OCI-LY7 (cell line): ENCODE results near the gene TRIM7. TPM values are rescaled to one million over a fixed set of nuclear protein-coding genes. Genes with fewer than 3 reads are reported as not detected.
A peak's percentile ranks its signal among the peaks of the same experiment; 100 is the strongest.

ENCODE experiments used
- BruUV-seq: library from RNA; stranded (reverse); fragments of 400-500 nt; replicated peaks from 2 replicates; lab custom pipeline; 2021; lab: Mats Ljungman, UMichigan
- CTCF ChIA-PET: fragments of 300-600 bp; sonication (Branson Sonifier 250); formaldehyde crosslinking; loops from one replicate; lab custom pipeline; 2022; ENCODE audit warnings: antibody characterized with exemption; ENCODE audit not compliant: unreplicated experiment; lab: Charles Lee
- POLR2A ChIA-PET: fragments of 300-600 bp; sonication (Branson Sonifier 250); formaldehyde crosslinking; loops from one replicate; lab custom pipeline; 2022; ENCODE audit warnings: antibody characterized with exemption; lab: Charles Lee
- DNase-seq: peaks from one replicate; pipeline ENCODE4 v3.0.0-alpha.2; 2015; ENCODE audit warnings: low spot score
- H2AFZ ChIP-seq: fragments of 200-600 bp; sonication (generic), shearing (Covaris generic); 2 replicates; pipeline ENCODE4 v1.6.1; 2014; ENCODE audit warnings: mild to moderate bottlenecking, antibody characterized with exemption, low read length, moderate library complexity
- H3K27ac ChIP-seq: fragments of 200-600 bp; sonication (generic); 2 replicates; pipeline ENCODE4 v1.5.1; 2014; ENCODE audit warnings: mixed run types, low read depth, mild to moderate bottlenecking, moderate library complexity, low read length, inconsistent platforms; ENCODE audit not compliant: poor library complexity, severe bottlenecking
- H3K36me3 ChIP-seq: fragments of 200-600 bp; sonication (generic); 2 replicates; pipeline ENCODE4 v1.6.1; 2014; ENCODE audit warnings: mild to moderate bottlenecking, antibody characterized with exemption, low read length, moderate library complexity, mixed read lengths; ENCODE audit not compliant: insufficient read depth
- H3K4me1 ChIP-seq: fragments of 200-600 bp; sonication (generic); 2 replicates; pipeline ENCODE4 v1.5.1; 2014; ENCODE audit warnings: mild to moderate bottlenecking, low read length; ENCODE audit not compliant: insufficient read depth, poor library complexity, severe bottlenecking
- H3K4me2 ChIP-seq: fragments of 200-600 bp; sonication (generic); 2 replicates; pipeline ENCODE4 v1.6.1; 2014; ENCODE audit warnings: mild to moderate bottlenecking, low read length
- H3K4me3 ChIP-seq: fragments of 200-600 bp; sonication (generic); 2 replicates; pipeline ENCODE4 v1.5.1; 2014; ENCODE audit warnings: mild to moderate bottlenecking, low read depth, low read length; ENCODE audit not compliant: poor library complexity, severe bottlenecking
- H3K79me2 ChIP-seq: fragments of 200-600 bp; sonication (generic); 2 replicates; pipeline ENCODE4 v1.6.1; 2016; ENCODE audit warnings: low read depth, mild to moderate bottlenecking, low read length, moderate library complexity, mixed read lengths; ENCODE audit not compliant: insufficient read depth
- H3K9me2 ChIP-seq: fragments of 200-600 bp; sonication (generic); 2 replicates; pipeline ENCODE4 v1.6.1; 2016; ENCODE audit warnings: mild to moderate bottlenecking, low read length, mixed read lengths; ENCODE audit not compliant: insufficient read depth
- H3K9me3 ChIP-seq: fragments of 200-600 bp; sonication (generic); 2 replicates; pipeline ENCODE4 v1.6.1; 2014; ENCODE audit warnings: mild to moderate bottlenecking, mixed run types, low read length, mixed read lengths
- H4K20me1 ChIP-seq: fragments of 200-600 bp; sonication (generic); 2 replicates; pipeline ENCODE4 v1.6.1; 2014; ENCODE audit warnings: mild to moderate bottlenecking, antibody characterized with exemption, low read length, moderate library complexity, mixed read lengths; ENCODE audit not compliant: insufficient read depth
- EZH2phosphoT487 ChIP-seq: fragments of 200-600 bp; sonication (generic); IDR thresholded peaks from 2 replicates; pipeline ENCODE4 v1.6.1; 2018; ENCODE audit warnings: low read depth, borderline replicate concordance, mild to moderate bottlenecking, mixed run types, antibody characterized with exemption, low read length, moderate library complexity, mixed read lengths
- intact Hi-C: fragments of 100-400 bp; cut with micrococcal nuclease; formaldehyde crosslinking; loops from one replicate; pipeline ENCODE4 v1.10.0; 2022; ENCODE audit not compliant: unreplicated experiment
- total RNA-seq, 2 experiments: library from RNA; depleted of rRNA in 1 of 2; stranded (reverse); fragments of >200 nt in 1 of 2; shearing (Covaris generic) in 1 of 2; gene quantifications; 2 replicates each; pipeline ENCODE4 v1.2.3, GENCODE V29; 2014 to 2022
- TF ChIP-seq, protein P1 (sequence below): fragments of 200-600 bp; sonication (generic); conservative IDR thresholded peaks from 2 replicates; pipeline ENCODE4 v1.5.1; 2014; ENCODE audit warnings: mild to moderate bottlenecking, antibody characterized with exemption, low read length, moderate library complexity, mixed read lengths

The TRIM7 gene
- total RNA-seq, 2 experiments from 2014 or later: 0.22 to 1.8 TPM

GRCh38 chr5:181151146-181151545, 53.9 kb downstream of the TRIM7 start:
- no peaks in the 10 kb centered on the region for H4K20me1 ChIP-seq
- TF ChIP-seq EZH2phosphoT487: no peak
- TF ChIP-seq, protein P1, sequence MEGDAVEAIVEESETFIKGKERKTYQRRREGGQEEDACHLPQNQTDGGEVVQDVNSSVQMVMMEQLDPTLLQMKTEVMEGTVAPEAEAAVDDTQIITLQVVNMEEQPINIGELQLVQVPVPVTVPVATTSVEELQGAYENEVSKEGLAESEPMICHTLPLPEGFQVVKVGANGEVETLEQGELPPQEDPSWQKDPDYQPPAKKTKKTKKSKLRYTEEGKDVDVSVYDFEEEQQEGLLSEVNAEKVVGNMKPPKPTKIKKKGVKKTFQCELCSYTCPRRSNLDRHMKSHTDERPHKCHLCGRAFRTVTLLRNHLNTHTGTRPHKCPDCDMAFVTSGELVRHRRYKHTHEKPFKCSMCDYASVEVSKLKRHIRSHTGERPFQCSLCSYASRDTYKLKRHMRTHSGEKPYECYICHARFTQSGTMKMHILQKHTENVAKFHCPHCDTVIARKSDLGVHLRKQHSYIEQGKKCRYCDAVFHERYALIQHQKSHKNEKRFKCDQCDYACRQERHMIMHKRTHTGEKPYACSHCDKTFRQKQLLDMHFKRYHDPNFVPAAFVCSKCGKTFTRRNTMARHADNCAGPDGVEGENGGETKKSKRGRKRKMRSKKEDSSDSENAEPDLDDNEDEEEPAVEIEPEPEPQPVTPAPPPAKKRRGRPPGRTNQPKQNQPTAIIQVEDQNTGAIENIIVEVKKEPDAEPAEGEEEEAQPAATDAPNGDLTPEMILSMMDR: 0 out of 2 replicates have a peak, but pooled peaks have one; percentile 49
- no peaks in the 10 kb centered on the region for H3K79me2 ChIP-seq
- intact Hi-C loops: loop anchor here (2.0 kb wide), 1 partner anchor 282 kb away; no protein-coding TSS in a partner anchor
- CTCF ChIA-PET: no interaction called here
- H3K9me2 ChIP-seq: no peaks in the 10 kb centered on the region
- no peak overlapping the region for H3K27ac ChIP-seq
- H3K36me3 ChIP-seq: no peaks in the 10 kb centered on the region
- no peak overlapping the region for H3K4me2 ChIP-seq
- peak; percentile 48 for DNase-seq
- peaks cover 25% of the 10 kb centered on the region for H3K4me1 ChIP-seq
- 0 out of 2 replicates have a peak, but pooled peaks cover 4% of the 10 kb centered on the region for H3K9me3 ChIP-seq
- H2AFZ ChIP-seq: peak overlapping the region; percentile 61; the same call in 1 of the 2 replicates
- H3K4me3 ChIP-seq: no peak overlapping the region
- no TSS peak for BruUV-seq
- POLR2A ChIA-PET: interaction anchor here (0.6 kb wide), 1 partner anchor 258 kb away, joined by 3 read pairs; no protein-coding TSS in a partner anchor

GRCh38 chr5:181149806-181150733, 54.9 kb downstream of the TRIM7 start:
- POLR2A ChIA-PET: interaction anchor here (0.6 kb wide), 1 partner anchor 68 kb away, joined by 3 read pairs; no protein-coding TSS in a partner anchor
- TF ChIP-seq, protein P1: no peak
- TF ChIP-seq EZH2phosphoT487: no peak
- Histone ChIP-seq H3K79me2 (no peaks in the 10 kb centered on the region), H3K9me3 (peaks cover 10% of the 10 kb centered on the region), H3K4me1 (peaks cover 25% of the 10 kb centered on the region), H3K27ac (no peak overlapping the region), H2AFZ (peak overlapping the region; percentile 78), H3K36me3 (no peaks in the 10 kb centered on the region), H3K4me2 (peak overlapping the region; percentile 35), H3K9me2 (no peaks in the 10 kb centered on the region), H3K4me3 (no peak overlapping the region), H4K20me1 (no peaks in the 10 kb centered on the region)
- intact Hi-C loops: loop anchor here (2.0 kb wide), 1 partner anchor 281 kb away; no protein-coding TSS in a partner anchor
- CTCF ChIA-PET: interaction anchor here (0.5 to 1.1 kb wide), 2 partner anchors 50 to 106 kb away, joined by 3 to 4 read pairs; no protein-coding TSS in a partner anchor
- no TSS peak for BruUV-seq
- peak; percentile 65 for DNase-seq
